Activated CD8-positive, alpha-beta T cell treated with anti-CD3 and anti-CD28 coated beads for 36 hours (primary cell): Measurements from ENCODE around the gene TTC4. TPM values are rescaled to one million over a fixed set of nuclear protein-coding genes. Genes with fewer than 3 reads are reported as not detected.

Source experiments
- ATAC-seq: fragments of 200-7000 bp; cut with Tn5 transposase; one replicate; pipeline ENCODE4 v1.10.0; 2021; ENCODE audit warnings: mild to moderate bottlenecking, moderate library complexity
- CTCF ChIA-PET: fragments of 350-600 bp; sonication (Branson Sonifier 250); formaldehyde crosslinking; loops from one replicate; lab custom pipeline; 2021; ENCODE audit warnings: antibody characterized with exemption; lab: Charles Lee
- POLR2A ChIA-PET: fragments of 350-600 bp; sonication (Branson Sonifier 250); formaldehyde crosslinking; loops from one replicate; lab custom pipeline; 2021; ENCODE audit warnings: antibody characterized with exemption; lab: Charles Lee
- DNase-seq: peaks from one replicate; pipeline ENCODE4 v3.0.0-alpha.2; 2020
- H3K27ac Mint-ChIP-seq: one replicate; pipeline ENCODE4 v1.8.0; 2021; ENCODE audit warnings: mild to moderate bottlenecking, mixed read lengths
- H3K27me3 Mint-ChIP-seq: one replicate; pipeline ENCODE4 v1.8.0; 2021; ENCODE audit warnings: mixed read lengths
- H3K36me3 Mint-ChIP-seq: one replicate; pipeline ENCODE4 v1.8.0; 2021; ENCODE audit warnings: low read depth, mixed read lengths
- H3K4me1 Mint-ChIP-seq: one replicate; pipeline ENCODE4 v1.8.0; 2021; ENCODE audit warnings: low read depth, mixed read lengths
- H3K4me3 Mint-ChIP-seq: one replicate; pipeline ENCODE4 v1.8.0; 2021; ENCODE audit warnings: mild to moderate bottlenecking, moderate library complexity, mixed read lengths
- H3K9me3 Mint-ChIP-seq: one replicate; pipeline ENCODE4 v1.8.0; 2021; ENCODE audit warnings: mixed read lengths
- intact Hi-C: fragments of 100-400 bp; cut with micrococcal nuclease; formaldehyde crosslinking; loops from one replicate; pipeline ENCODE4 v1.10.0; 2022
- total RNA-seq, 2 experiments: library from RNA; stranded (reverse); gene quantifications; one replicate each; pipeline ENCODE4 v1.2.3, GENCODE V29; 2021
- TF ChIP-seq, protein P1 (sequence below): fragments of 200-600 bp; IDR thresholded peaks from one replicate; pipeline ENCODE4 v1.8.0; 2022; ENCODE audit warnings: antibody characterized with exemption, mild to moderate bottlenecking

TTC4 gene
- total RNA-seq, 2 experiments from 2014 or later: 26.7 to 28.2 TPM

DNA sequence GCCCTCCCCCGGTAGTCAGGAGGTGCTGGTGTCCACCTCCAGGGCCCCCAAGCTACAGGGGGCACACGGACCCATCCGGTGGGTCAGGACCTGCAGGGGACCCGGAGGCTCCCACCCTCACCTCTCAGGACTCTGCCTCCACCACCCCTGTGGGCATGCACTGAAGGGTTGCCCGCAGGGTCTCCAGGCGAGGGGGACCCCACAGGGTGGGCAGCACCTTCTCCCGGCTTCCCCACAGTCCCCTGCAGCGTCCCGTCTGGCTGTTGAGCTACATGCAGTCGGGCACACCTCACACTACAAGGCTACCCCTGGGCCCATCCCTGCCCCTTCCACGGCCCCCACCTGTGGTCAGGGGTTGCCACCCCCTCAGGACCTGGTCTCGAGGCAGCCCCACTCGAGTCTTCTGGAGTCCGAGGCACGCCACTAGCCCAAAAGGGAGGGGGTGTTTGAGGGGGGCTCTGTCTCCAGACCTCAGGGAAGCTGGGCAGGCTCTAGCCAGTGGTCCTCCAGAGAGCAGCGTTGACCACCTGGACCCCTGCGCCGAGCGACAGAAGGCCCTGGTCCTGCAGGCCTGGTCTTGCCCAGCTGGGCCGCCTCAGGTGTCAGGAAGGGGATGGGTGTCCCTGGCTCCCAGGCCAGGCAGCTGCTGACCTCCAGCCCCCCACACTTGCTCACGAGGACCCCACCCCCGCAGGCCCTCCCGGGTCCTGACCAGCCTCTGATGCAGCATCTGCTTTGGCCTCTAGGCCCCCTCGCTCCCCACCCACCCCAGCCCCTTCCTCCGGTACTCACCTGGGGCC, 39.0 kb downstream of the TTC4 start:
- ATAC-seq (no peak), DNase-seq (no peak)
- H3K27me3 Mint-ChIP-seq: no peaks in the 10 kb centered on the region
- no peak overlapping the region for H3K27ac Mint-ChIP-seq
- no peaks in the 10 kb centered on the region for H3K9me3 Mint-ChIP-seq
- POLR2A ChIA-PET: no interaction called here
- TF ChIP-seq, protein P1, sequence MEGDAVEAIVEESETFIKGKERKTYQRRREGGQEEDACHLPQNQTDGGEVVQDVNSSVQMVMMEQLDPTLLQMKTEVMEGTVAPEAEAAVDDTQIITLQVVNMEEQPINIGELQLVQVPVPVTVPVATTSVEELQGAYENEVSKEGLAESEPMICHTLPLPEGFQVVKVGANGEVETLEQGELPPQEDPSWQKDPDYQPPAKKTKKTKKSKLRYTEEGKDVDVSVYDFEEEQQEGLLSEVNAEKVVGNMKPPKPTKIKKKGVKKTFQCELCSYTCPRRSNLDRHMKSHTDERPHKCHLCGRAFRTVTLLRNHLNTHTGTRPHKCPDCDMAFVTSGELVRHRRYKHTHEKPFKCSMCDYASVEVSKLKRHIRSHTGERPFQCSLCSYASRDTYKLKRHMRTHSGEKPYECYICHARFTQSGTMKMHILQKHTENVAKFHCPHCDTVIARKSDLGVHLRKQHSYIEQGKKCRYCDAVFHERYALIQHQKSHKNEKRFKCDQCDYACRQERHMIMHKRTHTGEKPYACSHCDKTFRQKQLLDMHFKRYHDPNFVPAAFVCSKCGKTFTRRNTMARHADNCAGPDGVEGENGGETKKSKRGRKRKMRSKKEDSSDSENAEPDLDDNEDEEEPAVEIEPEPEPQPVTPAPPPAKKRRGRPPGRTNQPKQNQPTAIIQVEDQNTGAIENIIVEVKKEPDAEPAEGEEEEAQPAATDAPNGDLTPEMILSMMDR: no peak
- H3K4me1 Mint-ChIP-seq: no peaks in the 10 kb centered on the region
- CTCF ChIA-PET: no interaction called here
- H3K36me3 Mint-ChIP-seq: peaks cover 16% of the 10 kb centered on the region
- intact Hi-C loops: no loop called here
- H3K4me3 Mint-ChIP-seq: no peak overlapping the region

DNA sequence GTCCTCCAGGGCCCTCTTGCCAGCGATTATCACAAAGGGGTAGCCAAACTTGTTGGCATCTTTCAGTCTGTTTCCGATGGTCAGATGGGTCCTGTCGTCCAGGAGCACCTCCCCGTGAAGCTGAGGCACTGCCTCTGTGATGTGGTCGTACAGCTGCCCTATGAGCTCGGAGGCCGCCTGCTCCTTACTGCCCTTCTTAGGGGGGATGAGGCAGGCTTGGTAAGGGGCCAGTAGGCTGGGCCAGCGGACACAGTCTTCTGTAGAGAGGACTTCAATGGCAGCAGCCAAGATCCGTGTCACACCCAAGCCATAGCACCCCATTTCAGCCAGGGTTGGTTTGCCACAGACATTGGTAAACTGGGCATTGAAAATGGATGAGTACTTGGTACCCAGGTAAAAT, 42.2 kb downstream of the TTC4 start:
- no peak for ATAC-seq
- no peaks in the 10 kb centered on the region for H3K27me3 Mint-ChIP-seq
- peaks cover 9% of the 10 kb centered on the region for H3K4me1 Mint-ChIP-seq
- DNase-seq: no peak
- TF ChIP-seq, protein P1: no peak
- CTCF ChIA-PET: no interaction called here
- no peak overlapping the region for H3K27ac Mint-ChIP-seq
- POLR2A ChIA-PET: no interaction called here
- intact Hi-C loops: no loop called here
- no peaks in the 10 kb centered on the region for H3K9me3 Mint-ChIP-seq
- H3K36me3 Mint-ChIP-seq: peaks cover 17% of the 10 kb centered on the region
- no peak overlapping the region for H3K4me3 Mint-ChIP-seq

DNA sequence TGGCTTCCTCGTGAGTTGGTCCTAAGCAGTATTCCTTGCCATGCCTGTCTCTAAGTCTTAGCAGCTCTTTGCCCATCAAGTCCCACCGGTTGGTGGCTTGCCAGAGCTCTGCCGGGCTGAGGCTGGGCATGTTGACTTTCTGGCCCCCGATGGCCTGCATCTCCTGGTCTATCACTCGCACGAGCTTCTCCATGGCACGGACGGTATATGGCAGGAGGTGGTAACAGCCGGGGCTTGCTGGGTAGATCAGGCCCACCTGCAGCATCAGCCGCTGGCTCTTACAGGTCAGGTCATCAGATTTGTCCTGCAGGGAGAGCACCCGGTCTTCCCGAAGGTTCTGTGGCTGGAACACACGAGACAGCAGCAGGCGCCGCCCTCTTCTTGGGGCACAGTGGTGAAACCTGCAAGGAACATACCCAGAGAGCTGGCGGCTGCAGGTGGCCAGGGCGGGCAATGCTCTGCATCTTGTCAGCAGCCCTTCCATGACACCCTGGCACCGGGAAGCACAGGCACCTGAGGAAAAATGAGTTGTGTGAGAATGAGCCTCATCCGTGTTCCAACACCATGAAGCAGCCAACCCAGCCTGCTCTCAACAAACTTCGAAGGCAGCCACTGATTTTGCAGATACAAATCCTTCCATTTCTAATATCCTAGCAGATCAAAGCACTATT, 43.2 kb downstream of the TTC4 start:
- DNase-seq (no peak), ATAC-seq (no peak)
- intact Hi-C loops: no loop called here
- Mint-ChIP-seq H3K4me3 (no peak overlapping the region), H3K36me3 (peaks cover 19% of the 10 kb centered on the region), H3K27ac (no peak overlapping the region), H3K27me3 (no peaks in the 10 kb centered on the region), H3K9me3 (no peaks in the 10 kb centered on the region), H3K4me1 (peaks cover 14% of the 10 kb centered on the region)
- ChIA-PET POLR2A (no interaction called here), CTCF (no interaction called here)
- TF ChIP-seq, protein P1: no peak

DNA sequence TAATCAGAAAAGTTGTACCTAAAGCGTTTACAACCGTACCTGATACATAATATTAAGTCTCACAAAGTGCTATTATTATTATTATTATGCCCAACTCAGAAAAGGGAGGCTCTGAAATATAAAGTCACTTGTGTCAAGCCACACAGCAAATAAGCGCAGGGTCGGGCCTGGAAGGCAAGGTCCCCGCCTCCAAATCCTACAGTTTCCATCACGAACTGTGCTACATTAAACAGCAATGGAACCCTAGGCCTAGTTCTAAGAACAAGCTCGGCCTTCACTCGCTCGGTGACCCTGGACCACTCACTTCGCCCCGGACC, 48.1 kb downstream of the TTC4 start:
- peak overlapping the region; percentile 91 for H3K4me3 Mint-ChIP-seq
- intact Hi-C loops: no loop called here
- H3K9me3 Mint-ChIP-seq: no peaks in the 10 kb centered on the region
- no peak for ATAC-seq
- H3K36me3 Mint-ChIP-seq: peaks cover 6% of the 10 kb centered on the region
- peak overlapping the region; percentile 94 for H3K27ac Mint-ChIP-seq
- peaks cover 21% of the 10 kb centered on the region for H3K4me1 Mint-ChIP-seq
- DNase-seq: peak; percentile 42
- ChIA-PET CTCF (interaction anchor here (1.3 to 3.6 kb wide), 2 partner anchors 28 to 37 kb away, joined by 3 to 18 read pairs; partner anchors contain the start of gene TTC22), POLR2A (interaction anchor here (0.6 to 2.0 kb wide), 4 partner anchors 39 to 563 kb away, joined by 3 to 4 read pairs (median 4); partner anchors contain the start of genes CYB5RL, MRPL37 and TTC4)
- TF ChIP-seq, protein P1: no peak
- H3K27me3 Mint-ChIP-seq: no peaks in the 10 kb centered on the region
